Activated CD4-positive, alpha-beta T cell treated with anti-CD3 and anti-CD28 coated beads, Interleukin-2, amount 10 ng/mL, durations not matched to agents 24 days and 14 days (primary cell): ENCODE results near the gene IRF1. TPM values are rescaled to one million over a fixed set of nuclear protein-coding genes. Genes with fewer than 3 reads are reported as not detected.
"Not testable (repeated sequence)": the region's sequence is repeated elsewhere in the genome, so short reads cannot be mapped to it uniquely, and the experiment has no call there.

ENCODE experiments used
- DNase-seq: peaks from one replicate; pipeline ENCODE4 v3.0.0; 2022
- H3K27ac Mint-ChIP-seq: one replicate; pipeline ENCODE4 v1.8.0; 2022; ENCODE audit warnings: mild to moderate bottlenecking, mixed read lengths
- H3K27me3 Mint-ChIP-seq: one replicate; pipeline ENCODE4 v1.8.0; 2022; ENCODE audit warnings: mixed read lengths
- H3K36me3 Mint-ChIP-seq: one replicate; pipeline ENCODE4 v1.8.0; 2022; ENCODE audit warnings: low read depth, mild to moderate bottlenecking, mixed read lengths
- H3K4me1 Mint-ChIP-seq: one replicate; pipeline ENCODE4 v1.8.0; 2021; ENCODE audit warnings: mixed read lengths
- H3K4me3 Mint-ChIP-seq: one replicate; pipeline ENCODE4 v1.8.0; 2022; ENCODE audit warnings: mild to moderate bottlenecking, moderate library complexity, mixed read lengths
- H3K9me3 Mint-ChIP-seq: one replicate; pipeline ENCODE4 v1.8.0; 2021; ENCODE audit warnings: mixed read lengths
- intact Hi-C: fragments of 100-400 bp; cut with micrococcal nuclease; formaldehyde crosslinking; loops from one replicate; pipeline ENCODE4 v1.15.1; 2023
- total RNA-seq: library from RNA; stranded (reverse); gene quantifications from 2 replicates; pipeline ENCODE4 v1.2.3, GENCODE V29; 2022

The IRF1 gene
- total RNA-seq, 1 donor from 2014 or later: 181 TPM

DNA sequence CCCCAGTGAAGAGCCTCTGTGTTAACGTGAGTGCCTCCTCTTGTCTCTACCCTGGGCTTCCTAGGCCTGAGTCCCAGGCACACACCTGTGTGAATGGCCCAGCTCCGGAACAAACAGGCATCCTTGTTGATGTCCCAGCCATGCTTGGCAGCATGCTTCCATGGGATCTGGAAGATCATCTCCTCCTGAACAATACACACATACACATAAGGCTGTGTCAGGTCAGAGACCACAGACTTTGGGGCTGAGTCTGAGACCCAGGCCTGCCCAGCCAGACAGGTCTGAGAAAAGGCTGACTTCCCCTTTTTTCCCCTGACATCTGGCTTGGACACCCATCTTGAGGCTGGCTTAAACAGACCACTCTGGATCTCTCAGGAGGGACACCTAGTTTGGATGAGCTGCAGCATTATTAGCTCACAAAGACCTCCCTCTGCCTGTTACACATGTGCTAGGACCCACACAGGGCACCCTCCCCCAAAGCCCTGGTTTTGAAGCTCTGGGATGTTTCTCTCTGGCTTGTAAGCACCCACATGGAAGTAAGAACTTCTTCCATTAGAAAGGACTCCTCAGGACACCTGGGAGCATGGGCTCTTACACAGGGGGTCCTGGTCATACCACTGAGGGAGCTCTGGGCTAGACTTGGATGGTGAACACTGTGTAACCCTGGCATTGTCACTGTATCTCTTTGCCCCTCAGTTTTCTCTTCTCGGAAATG is 2.6 kb downstream of the IRF1 start:
- peaks cover 64% of the 10 kb centered on the region for H3K4me1 Mint-ChIP-seq
- H3K4me3 Mint-ChIP-seq: peak overlapping the region; percentile 99
- H3K36me3 Mint-ChIP-seq: peaks cover 68% of the 10 kb centered on the region
- intact Hi-C loops: loop anchor here (1.0 kb wide), 1 partner anchor 18 kb away; no protein-coding TSS in a partner anchor
- no peaks in the 10 kb centered on the region for H3K27me3 Mint-ChIP-seq
- no peaks in the 10 kb centered on the region for H3K9me3 Mint-ChIP-seq
- H3K27ac Mint-ChIP-seq: peak overlapping the region; percentile 93
- DNase-seq: peak; percentile 73

DNA sequence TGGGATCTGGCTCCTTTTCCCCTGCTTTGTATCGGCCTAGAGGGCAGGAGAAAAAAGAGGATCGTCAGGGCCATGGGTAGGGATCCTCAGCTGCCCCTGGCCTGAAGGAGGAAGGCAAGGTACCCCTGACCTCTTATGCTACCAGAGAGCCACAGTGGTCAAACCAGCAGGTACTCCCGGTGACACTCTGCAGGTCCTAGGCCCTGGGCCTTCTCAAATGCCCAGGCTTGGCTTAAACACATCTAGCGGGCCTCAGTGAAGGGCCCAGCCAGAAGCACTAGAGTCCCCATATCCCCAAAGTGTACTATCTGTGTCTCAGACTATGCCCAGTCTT is 3.5 kb downstream of the IRF1 start:
- intact Hi-C loops: no loop called here
- H3K27ac Mint-ChIP-seq: peak overlapping the region; percentile 93
- H3K4me3 Mint-ChIP-seq: peak overlapping the region; percentile 99
- peaks cover 73% of the 10 kb centered on the region for H3K36me3 Mint-ChIP-seq
- no peaks in the 10 kb centered on the region for H3K9me3 Mint-ChIP-seq
- no peak for DNase-seq
- peaks cover 61% of the 10 kb centered on the region for H3K4me1 Mint-ChIP-seq
- H3K27me3 Mint-ChIP-seq: no peaks in the 10 kb centered on the region

DNA sequence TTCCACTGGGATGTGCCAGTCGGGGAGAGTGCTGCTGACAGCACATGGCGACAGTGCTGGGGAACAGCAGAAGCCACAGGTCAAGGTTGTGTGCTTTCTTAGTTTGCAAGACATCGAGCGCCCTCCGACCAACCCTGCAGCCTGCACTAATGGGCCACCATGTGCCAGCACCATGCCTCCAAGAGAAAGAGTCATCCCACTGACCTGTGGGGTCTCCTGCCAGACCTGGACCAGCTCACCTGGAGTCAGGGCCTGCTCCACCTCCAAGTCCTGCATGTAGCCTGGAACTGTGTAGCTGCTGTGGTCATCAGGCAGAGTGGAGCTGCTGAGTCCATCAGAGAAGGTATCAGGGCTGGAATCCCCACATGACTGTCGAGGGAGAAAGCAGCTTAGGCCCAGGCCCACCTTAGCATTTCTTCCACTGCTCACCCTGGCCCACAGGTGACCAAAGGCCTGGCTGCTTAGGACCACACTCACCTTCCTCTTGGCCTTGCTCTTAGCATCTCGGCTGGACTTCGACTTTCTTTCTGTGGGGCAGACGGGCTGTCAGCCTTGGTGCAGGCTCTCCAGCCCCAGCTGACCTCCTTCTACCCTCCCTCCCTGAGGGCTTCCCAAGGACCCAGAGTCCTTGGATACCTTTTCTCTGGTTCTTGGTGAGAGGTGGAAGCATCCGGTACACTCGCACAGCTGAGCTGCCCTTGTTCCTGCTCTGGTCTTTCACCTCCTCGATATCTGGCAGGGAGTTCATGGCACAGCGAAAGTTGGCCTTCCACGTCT is 4.1 kb downstream of the IRF1 start:
- intact Hi-C loops: no loop called here
- Mint-ChIP-seq H3K9me3 (no peaks in the 10 kb centered on the region), H3K4me1 (peaks cover 56% of the 10 kb centered on the region), H3K27ac (peak overlapping the region; percentile 93), H3K27me3 (no peaks in the 10 kb centered on the region), H3K4me3 (peak overlapping the region; percentile 99), H3K36me3 (peaks cover 74% of the 10 kb centered on the region)
- peak; percentile 65 for DNase-seq

DNA sequence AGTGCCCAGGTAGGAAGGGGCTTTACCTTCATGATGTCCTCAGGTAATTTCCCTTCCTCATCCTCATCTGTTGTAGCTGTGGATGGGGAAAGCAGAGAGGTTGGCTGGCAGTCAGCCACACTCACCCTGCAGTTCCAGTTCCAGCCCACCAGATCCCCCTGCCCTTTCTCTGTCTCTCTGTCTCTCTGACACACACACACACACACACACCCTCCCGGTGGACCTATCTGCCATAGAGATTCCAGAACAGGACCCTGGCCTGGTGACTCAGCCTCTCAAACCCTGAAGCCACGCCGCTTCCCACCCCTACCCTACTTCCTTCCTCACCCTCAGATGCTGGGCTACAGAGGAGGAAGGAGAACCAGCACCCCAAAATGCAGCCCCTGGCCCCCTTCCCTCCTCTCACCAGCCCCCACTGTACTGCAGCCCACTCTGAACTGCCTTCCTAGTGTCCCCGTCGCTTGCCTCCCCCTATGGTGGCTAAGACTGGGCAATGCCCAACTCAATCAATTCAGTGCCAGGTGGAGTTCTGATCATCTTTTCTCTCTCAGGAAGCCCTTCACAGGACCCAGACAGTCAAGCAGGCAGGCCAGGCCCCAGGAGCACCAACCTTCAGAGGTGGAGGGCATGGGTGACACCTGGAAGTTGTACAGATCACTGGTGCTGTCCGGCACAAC is 4.8 kb downstream of the IRF1 start:
- peaks cover 80% of the 10 kb centered on the region for H3K36me3 Mint-ChIP-seq
- intact Hi-C loops: no loop called here
- peaks cover 59% of the 10 kb centered on the region for H3K4me1 Mint-ChIP-seq
- H3K4me3 Mint-ChIP-seq: peak overlapping the region; percentile 99
- DNase-seq: peak; percentile 63
- peak overlapping the region; percentile 63 for H3K27ac Mint-ChIP-seq
- no peaks in the 10 kb centered on the region for H3K9me3 Mint-ChIP-seq
- H3K27me3 Mint-ChIP-seq: no peaks in the 10 kb centered on the region

DNA sequence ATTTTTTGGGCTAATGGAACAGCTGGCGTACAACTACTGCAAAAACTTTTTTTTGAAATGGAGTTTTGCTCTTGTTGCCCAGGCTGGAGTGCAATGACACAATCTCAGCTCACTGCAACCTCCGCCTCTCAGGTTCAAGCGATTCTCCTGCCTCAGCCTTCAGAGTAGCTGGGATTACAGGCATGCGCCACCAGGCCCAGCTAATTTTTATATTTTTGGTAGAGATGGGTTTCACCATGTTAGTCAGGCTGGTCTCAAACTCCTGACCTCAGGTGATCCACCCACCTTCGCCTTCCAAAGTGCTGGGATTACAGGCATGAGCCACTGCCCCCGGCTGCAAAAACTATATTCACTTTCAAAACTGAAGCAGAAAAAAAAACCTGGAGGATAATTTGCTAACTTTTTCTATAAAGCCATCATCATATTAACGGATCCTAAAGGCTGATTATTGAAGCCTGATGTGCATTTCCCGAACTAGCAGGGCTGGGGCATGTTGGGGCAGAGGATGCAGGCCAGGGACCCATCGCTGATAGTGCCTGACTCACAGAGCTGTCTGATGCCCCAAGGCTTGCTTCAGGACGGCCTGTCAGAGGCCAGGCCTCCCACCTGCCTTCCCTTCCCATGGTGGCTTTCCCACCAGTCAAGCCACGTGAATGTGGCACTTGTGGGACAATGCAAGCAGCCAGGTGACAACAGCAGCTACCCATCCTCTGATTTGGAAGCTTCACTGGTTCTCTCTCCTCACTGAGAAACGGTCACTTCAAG is 5.5 kb downstream of the IRF1 start:
- DNase-seq, H3K27me3 Mint-ChIP-seq, intact Hi-C loops, H3K9me3 Mint-ChIP-seq: not testable (repeated sequence)
- Mint-ChIP-seq H3K27ac (peak overlapping the region; percentile 85), H3K4me1 (peaks cover 64% of the 10 kb centered on the region), H3K36me3 (peaks cover 81% of the 10 kb centered on the region), H3K4me3 (peak overlapping the region; percentile 99)

DNA sequence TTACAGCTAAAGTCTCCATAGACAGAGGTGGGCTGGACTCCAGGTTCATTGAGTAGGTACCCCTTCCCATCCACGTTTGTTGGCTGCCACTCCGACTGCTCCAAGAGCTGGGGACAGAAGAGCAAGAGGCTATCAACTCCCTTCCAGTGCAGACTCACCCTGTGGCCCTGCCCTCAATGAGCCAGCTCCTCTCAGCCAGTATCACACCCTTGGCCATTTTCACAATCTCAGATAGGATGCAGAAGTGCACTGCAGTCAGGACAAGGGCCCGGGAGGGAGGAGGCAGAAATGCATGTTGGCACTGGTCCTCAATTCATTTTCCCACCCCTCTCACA is 6.2 kb downstream of the IRF1 start:
- DNase-seq: no peak
- no peaks in the 10 kb centered on the region for H3K9me3 Mint-ChIP-seq
- H3K27me3 Mint-ChIP-seq: no peaks in the 10 kb centered on the region
- peak overlapping the region; percentile 85 for H3K27ac Mint-ChIP-seq
- peaks cover 74% of the 10 kb centered on the region for H3K36me3 Mint-ChIP-seq
- peaks cover 69% of the 10 kb centered on the region for H3K4me1 Mint-ChIP-seq
- peak overlapping the region; percentile 41 for H3K4me3 Mint-ChIP-seq
- intact Hi-C loops: no loop called here

DNA sequence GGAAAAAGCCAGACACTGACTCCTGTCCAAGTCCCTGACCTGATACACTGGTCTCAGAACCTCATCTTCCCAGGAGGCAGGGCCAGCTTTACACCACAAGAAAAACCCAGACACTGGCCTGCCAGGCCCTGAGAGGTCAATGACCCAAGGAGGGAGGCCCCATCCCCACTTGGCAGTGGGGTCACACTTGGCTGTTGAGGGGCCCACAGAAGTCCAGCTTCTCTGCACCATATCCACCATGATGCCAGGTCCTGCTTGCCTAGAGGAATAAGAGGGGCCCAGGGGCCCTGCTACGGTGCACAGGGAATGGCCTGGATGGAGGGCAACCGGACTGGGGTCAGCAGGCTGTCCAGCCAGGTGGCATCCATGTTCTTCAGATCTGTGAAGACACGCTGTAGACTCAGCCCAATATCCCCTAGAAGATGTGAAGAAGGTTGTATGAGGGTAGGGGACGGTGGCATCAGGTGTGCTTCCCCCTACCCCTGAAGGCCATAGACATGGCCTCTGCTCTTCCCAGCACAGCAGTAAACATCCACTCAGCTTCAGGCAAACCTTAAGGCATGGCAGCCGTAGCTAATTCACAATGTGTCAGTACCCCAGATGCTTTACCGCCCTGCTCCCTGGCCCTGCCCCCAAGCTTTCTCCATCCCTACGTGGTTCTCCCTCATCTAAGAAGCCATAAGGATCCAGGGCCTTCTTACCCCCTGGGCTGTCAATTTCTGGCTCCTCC is 6.7 kb downstream of the IRF1 start:
- intact Hi-C loops: no loop called here
- no peaks in the 10 kb centered on the region for H3K9me3 Mint-ChIP-seq
- H3K4me1 Mint-ChIP-seq: peaks cover 71% of the 10 kb centered on the region
- H3K27me3 Mint-ChIP-seq: no peaks in the 10 kb centered on the region
- H3K36me3 Mint-ChIP-seq: peaks cover 69% of the 10 kb centered on the region
- peak; percentile 62 for DNase-seq
- peak overlapping the region; percentile 85 for H3K27ac Mint-ChIP-seq
- H3K4me3 Mint-ChIP-seq: peak overlapping the region; percentile 41

DNA sequence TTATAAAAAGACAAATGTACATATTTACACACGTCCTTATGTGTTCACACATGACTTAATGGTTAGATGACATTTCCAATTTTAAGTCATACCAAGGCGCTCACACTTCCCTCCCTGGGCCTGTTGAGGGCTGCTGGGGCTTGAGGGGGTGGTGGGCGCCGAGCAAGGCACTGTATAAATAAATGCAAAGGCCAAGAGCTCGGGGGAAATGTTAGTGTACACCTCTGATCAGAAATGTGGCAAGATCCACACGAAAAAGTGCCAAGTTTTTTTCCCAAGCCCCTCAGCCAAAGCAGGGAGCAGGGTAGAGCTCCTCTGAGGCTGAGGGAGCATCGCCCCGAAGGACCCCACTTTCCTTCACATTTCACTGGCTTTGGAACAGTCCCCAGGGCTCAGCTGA is 7.5 kb downstream of the IRF1 start:
- Mint-ChIP-seq H3K27ac (peak overlapping the region; percentile 41), H3K27me3 (no peaks in the 10 kb centered on the region), H3K4me3 (no peak overlapping the region), H3K9me3 (no peaks in the 10 kb centered on the region), H3K4me1 (peaks cover 72% of the 10 kb centered on the region), H3K36me3 (peaks cover 61% of the 10 kb centered on the region)
- peak; percentile 56 for DNase-seq
- intact Hi-C loops: no loop called here

DNA sequence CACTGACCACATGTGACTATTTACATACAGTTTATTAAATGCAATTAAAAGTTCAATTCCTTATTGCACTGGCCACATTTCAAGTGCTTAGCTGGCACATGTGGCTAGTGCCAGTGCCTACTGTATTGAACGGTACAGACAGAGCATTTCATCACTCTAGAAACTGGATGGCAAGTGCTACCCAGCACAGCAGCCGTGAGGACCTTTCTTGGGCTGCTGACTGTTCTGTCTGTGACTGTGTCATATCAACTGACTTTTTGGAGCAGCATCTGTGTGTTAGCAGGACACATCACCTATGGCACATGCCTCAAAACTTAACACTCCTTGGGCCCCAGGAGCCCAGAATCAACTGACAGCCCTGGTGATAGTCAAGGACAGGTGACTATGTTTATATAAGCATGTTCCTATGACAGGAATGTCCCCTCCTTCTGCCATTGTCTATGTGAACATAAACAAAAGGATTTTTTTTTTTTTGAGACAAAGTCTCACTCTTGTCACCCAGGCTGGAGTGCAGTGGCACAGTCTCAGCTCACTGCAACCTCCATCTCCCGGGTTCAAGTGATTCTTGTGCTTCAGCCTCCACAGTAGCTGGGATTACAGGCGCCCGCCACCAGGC is 8.9 kb downstream of the IRF1 start:
- Mint-ChIP-seq H3K4me3 (no peak overlapping the region), H3K27ac (peak overlapping the region; percentile 84)
- peak; percentile 71 for DNase-seq

DNA sequence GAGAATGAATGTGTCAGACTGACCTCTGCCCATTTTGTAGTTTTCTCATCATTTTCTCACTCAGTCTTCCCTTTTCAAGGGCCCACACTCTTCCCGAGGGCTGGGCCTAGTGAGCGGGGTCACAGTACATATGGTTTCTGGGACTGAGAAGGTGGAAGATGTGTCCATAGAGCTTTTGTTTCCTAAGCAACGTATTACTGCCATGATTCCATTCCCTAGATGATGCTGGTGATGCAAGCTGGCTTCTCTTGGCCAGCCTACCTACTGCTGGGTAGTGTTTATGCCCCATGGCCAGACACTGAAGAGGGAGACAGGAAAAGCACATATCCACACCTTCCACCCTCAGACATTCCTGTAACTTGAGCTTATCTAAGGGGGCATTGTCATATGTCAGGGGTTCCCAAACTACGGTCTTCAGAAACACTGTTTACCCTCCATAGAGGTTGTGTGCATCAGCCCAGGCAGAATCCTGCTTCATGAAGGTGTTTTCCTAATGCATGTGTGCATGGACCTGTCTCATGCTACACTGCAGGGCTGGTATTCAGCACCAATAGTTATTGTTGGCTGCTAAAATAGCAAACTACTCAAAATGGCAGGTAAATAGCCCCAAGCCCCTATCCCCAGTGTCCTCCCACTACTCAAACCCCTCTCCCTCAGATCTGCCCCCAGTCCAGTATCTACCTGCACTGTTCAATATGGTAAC is 9.5 kb downstream of the IRF1 start:
- peak overlapping the region; percentile 84 for H3K27ac Mint-ChIP-seq
- H3K27me3 Mint-ChIP-seq: no peaks in the 10 kb centered on the region
- DNase-seq: peak; percentile 73
- H3K4me3 Mint-ChIP-seq: no peak overlapping the region
- no peaks in the 10 kb centered on the region for H3K9me3 Mint-ChIP-seq
- intact Hi-C loops: no loop called here
- H3K36me3 Mint-ChIP-seq: peaks cover 45% of the 10 kb centered on the region
- peaks cover 62% of the 10 kb centered on the region for H3K4me1 Mint-ChIP-seq

More for the DNA sequence above, 8.9 kb downstream of the IRF1 start:
- Mint-ChIP-seq H3K36me3 (peaks cover 49% of the 10 kb centered on the region), H3K27me3 (no peaks in the 10 kb centered on the region), H3K4me1 (peaks cover 66% of the 10 kb centered on the region), H3K9me3 (no peaks in the 10 kb centered on the region)
- intact Hi-C loops: no loop called here

DNA sequence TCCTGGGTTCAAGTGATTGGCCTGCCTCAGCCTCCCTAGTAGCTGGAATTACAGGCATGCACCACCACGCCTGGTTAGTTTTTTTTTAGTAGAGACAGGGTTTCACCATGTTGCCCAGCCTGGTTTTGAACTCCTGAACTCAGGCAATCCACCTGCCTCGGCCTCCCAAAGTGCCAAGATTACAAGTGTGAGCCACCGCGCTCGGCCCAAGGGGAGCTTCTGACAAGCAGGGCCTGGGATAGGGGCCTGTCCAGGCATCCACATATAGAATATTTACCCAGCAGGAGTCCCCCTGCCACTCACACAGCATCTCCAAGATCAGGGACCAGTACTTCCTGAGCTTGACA is 10.1 kb downstream of the IRF1 start:
- DNase-seq: peak; percentile 72
- H3K27me3 Mint-ChIP-seq: no peaks in the 10 kb centered on the region
- H3K4me3 Mint-ChIP-seq: no peak overlapping the region
- H3K9me3 Mint-ChIP-seq: no peaks in the 10 kb centered on the region
- H3K36me3 Mint-ChIP-seq: peaks cover 41% of the 10 kb centered on the region
- H3K4me1 Mint-ChIP-seq: peaks cover 61% of the 10 kb centered on the region
- intact Hi-C loops: no loop called here
- peak overlapping the region; percentile 73 for H3K27ac Mint-ChIP-seq

DNA sequence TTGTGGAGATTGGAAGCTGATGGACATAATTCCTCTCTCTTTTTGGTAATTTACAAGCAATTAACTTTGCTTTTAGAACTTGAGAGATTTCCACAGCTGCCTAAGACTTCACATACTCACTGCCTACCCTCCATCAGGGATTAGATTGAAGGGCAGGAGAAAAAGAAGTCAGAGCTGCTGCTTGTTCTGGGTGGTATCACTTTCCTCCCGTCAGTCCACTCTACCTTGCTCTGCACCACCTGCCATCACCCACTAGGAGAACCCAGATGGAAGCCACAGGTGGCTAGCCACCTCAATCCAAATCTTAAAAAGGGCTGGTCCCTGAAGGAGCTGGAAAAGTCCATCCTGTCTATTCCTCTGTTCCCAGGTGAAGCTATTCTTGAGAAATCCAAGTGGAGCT is 10.5 kb downstream of the IRF1 start:
- Mint-ChIP-seq H3K27me3 (no peaks in the 10 kb centered on the region), H3K36me3 (peaks cover 38% of the 10 kb centered on the region), H3K4me1 (peaks cover 58% of the 10 kb centered on the region), H3K9me3 (no peaks in the 10 kb centered on the region), H3K4me3 (no peak overlapping the region), H3K27ac (peak overlapping the region; percentile 73)
- DNase-seq: peak; percentile 76
- intact Hi-C loops: no loop called here
